HG03045 (cell line): Measurements from ENCODE around the gene FILIP1L.

Experiments used
- ATAC-seq: cut with Tn5 transposase; IDR thresholded peaks from one replicate; pipeline ENCODE4 v1.9.1; 2021; ENCODE audit warnings: mild to moderate bottlenecking, moderate library complexity; ENCODE audit not compliant: unreplicated experiment

The FILIP1L gene

DNA sequence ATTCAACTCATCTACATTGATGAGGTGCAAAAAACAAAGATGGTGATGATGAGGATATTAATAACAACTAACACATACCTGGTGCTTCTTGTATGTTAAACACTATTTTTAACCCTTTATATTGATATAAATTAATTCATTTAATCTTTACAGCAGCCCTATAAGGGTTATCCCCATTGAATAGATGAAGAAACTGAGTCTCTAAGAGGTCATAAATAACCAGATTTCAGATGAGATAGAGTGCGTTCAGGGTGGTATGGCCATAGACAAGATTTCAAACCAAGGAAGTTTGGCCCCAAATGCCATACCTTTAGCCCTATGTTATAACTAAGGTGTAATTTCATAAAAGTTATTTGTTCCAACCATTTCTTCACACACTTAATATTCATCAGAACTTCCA lies 214.1 kb downstream of the FILIP1L start:
- ATAC-seq, result no peak

DNA sequence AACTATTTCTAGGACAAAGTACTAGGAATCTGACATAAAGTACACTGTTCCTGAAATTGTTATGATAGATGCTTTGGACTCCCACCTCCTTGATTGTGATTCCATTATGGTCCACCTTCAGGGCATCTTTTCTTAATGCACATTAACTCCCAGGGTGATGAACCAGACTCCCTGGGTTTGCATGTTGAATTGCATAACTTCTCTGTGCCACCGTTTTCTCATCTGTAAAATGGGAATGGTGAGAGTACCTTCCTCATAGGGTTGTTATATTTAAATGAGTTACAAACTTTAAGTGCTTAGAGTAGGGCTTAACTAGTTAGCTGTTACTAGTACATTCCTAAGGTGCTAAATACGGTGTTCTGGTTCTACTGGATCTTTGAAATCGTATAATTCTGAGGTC lies 214.7 kb downstream of the FILIP1L start:
- ATAC-seq, result no peak

DNA sequence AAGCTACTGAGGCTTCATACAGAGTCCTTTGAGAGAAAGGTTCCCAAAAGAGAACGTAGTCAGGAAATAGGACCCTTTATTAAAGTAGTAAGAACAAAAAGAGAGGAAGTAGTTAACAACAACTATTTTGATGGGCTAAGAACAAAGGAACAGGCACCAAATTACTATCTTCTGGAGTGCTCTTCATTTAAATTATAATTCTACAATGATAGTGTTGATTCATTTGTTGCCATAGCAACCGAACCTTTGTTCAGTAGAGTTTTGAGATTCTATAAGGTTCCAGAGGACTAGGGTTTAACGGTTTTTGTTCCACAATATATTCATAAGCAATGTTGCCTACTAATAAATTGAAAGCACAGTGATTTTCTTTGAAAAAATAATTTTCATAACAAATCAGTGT lies 217.8 kb downstream of the FILIP1L start:
- no peak for ATAC-seq

DNA sequence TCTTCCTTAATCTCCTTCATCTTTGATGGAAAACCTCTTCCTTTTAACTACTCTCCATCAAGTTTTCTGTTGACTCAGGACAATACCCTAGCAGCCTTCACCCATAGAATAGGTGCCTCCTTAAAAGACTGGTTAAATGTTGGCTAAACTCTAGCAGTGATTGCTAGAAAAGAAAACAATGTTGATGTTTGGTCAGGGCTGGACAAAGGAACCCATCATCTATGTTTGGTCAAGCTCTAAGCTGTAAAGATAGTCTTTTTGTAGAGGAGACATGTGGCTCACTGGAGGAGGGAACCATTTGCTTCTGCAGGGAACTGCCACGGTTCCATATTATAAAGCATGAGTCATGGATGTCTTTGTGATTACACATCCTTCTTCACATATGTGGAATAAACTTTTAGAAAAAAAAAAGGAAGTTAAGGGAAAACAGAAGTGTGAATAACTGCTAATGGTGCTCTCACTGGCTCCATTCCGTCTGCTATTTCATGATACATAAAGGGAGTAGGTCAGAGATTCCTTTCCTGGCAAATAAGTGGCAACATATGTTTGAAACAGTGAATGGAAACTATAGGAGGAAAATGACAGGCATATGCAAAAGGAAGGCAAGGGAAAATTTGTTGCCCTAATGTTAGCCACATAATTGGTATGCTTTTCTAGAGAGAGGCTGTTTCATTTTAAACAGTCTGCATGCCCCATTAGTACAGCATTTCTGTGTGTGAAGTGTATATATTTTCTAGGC lies 218.4 kb downstream of the FILIP1L start:
- ATAC-seq, result no peak

DNA sequence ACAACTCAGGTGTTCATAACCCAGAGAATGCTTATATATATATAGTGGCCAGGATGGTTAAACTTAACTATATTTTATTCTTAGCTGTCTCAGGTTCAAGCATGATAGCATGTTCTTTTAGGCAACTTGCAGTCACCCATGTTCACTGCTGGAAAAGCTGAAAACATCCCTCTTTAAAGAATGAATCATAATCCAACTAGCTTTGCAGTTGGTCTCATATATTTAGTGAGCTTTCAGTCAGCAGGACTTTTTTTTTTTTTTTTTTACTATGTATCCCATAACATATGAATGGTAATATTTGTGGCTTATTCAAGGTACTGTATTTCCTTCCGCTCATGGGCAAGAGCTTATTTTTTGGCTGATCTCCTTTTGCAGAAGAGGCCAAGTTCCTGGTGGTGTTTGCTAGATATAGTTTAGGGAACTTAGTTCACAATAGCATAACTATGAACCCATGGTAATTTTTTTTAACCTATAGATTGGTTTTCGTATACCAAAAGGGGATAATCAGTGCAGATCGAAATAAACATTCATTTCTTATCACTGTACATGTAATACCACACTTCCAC lies 219.1 kb downstream of the FILIP1L start:
- ATAC-seq, result no peak

DNA sequence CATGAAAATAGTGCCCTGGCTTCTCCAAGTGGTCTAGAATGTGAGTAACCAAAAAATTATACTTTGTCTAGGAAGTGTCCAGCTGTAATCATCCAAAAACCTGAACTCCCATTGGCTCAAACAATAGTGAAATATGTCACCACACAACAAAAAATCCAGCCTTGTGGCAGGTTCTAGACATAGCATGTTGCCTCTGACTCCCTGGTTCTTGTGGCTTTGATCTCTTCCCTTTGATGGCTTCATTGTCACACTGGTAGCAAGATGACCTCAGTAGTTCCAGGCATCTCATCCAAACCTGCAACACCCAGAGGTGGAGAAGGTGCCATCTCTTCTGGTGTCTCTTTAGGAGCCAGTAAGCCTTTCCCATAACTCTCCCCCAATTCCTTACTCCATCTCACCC lies 222.0 kb downstream of the FILIP1L start:
- no peak for ATAC-seq

DNA sequence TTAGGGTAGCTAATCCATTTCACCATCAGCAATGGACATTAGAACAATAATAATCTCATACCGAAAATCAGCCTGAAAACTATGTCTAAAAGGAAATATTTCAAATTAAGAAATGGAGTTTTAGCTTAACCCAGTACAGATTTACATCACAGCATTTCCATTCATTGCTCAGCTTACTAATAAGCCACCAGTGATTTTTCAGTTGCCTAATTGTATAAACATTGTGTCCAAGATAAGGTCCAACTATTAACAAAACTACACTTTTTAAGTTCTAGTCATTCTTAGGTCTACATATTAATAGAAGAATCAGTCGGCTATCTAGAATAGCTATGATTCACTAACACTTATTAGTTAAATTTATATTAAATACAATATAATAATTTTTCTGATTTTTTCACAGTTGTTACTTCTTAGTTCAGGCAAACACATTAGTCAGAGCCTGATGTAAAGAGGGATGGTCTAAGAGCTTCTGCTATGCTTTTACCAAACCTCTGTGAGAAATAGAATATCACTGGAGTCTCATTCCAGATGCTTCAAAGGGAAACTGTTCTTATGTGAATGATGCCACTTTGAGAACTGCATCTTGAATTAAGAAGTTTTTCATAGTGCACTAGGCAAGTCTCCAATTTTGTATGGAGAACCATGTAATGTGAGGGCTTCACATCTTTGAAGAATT lies 222.6 kb downstream of the FILIP1L start:
- ATAC-seq, result no peak

DNA sequence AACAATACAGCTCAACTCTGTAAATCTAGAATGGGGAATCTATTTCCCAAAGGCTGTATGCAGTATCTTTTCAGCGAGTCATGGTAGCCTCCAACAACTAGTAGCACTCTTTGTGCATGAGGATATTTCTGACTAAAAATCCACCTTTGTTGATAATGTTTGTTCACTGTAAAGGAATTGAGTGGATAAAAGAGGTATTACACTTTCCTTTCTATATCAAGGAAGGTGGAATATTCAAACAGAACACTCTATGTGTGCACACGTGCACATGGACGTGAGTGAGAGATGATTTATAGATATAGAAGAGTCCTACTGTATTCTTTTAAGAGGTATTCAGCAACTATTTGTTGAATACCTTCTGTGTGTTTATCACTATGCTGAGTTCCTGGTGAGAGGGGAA lies 228.4 kb downstream of the FILIP1L start:
- ATAC-seq, result no peak

DNA sequence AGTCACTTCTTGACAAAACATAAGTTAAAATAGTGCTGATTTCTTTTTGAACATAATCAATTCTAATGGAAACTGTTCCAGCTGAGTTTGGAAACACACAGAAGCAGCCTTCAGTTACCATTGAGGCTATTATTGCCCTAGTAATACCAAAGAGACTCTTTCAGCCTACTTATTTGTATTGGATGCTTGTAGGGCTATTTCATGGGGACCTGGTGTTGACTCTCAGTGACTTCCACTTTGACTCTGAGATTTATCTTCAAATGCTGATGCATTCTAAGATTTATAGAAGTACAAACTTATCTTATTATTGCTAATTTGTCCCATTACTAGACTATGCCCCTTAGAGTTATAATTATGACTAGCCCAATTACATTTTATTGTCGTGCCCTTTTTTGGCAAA lies 229.2 kb downstream of the FILIP1L start:
- ATAC-seq, result no peak

DNA sequence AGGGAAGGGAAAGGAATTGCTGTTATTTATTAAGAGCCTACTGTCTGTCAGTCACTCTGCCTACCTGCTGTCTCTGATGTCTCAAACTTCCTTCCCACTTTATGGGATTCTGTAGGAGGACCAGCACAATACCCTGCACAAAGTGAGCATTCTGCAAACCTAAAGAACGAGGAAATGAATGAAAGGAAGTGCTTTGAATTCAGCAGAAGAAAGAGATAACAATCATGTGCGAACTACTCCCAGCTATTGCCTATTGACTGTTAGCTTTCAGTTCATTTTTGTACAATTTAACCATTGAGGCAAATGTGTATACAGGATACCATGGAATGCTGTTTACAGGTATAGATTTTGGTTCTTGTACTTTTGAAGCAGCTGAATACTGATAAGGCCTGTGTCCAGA lies 229.8 kb downstream of the FILIP1L start:
- no peak for ATAC-seq

DNA sequence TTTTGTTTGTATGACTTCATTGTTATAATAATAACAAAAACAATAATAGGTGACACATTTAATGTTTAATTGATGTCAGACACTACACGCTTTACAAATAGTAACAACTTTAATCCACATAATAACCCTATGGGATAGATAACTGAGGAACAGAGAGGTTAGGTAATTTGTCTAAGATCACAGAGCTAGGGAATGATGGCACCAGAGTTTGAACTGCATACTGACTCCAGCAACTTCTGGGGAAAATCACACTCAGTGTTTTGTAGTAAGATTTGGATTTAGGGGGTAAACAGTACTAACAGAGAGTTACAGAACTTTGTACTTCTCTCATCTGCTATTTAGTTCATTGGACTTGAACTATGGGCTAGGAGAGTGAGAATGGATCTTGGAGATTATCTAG lies 230.6 kb downstream of the FILIP1L start:
- no peak for ATAC-seq

DNA sequence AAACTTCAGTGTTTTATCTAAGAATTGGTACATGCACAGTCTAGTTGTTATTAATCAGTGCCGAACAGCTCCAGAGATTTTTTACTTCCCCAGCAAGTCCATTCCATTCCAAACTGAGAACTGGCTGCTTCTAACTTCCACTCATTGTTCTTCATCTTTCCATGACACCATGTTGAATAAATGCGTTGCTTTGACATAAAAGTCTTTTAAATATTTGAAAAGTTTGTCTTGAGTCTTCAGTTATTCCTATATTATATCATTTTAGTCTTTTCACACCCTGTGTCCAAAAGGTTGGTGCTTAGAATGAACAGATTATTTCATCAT lies 231.2 kb downstream of the FILIP1L start:
- ATAC-seq, result no peak

DNA sequence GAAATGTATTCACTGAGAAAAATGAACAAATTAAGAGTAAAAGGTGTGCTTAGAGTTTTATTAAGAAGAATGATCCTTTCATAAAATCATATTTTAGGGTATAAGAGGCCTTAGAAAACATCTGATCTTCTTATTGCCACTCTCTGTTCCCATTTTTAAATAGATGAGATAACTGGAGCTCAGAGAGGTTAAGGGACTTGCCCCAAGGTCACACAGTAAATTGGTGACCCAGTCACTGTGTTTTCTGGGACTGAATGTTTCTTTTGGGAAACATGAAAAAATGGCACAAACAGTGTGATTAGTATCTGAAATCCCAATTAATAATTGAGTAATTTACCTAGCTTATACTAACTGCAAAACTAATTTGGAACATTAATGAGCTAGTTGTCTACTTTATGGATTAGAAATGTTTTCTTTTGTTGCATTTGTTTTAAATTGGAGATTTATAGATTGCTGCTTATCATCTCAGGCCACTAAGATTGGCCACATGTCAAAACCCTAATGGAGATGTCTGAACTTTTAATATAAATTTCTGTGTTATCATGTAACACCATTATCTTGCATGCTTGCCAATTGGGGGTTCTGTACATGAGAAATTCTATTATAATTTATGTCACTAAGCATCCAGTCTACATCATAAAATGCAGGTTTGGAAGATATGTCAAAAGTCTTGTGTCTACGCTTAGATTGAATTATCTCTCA lies 231.7 kb downstream of the FILIP1L start:
- ATAC-seq, result no peak

DNA sequence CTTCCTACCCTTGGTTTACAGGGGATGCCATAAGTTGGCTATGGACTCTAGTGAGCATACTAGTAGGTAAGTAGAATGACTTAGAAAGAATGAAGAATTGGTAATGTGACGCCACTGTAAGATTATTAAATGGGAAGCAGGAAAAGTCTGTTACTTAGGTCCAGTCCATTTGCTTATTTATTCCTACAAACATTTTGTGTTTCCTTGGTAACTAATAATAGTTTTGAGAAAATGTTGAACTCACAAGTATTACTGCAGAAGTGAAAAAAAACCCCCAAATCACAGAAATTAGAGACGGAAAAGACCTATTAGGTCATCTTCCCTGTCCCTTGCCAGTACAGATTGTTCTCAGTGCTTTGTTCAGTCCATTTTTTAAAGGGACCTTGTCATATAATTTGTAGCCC lies 233.2 kb downstream of the FILIP1L start:
- no peak for ATAC-seq

DNA sequence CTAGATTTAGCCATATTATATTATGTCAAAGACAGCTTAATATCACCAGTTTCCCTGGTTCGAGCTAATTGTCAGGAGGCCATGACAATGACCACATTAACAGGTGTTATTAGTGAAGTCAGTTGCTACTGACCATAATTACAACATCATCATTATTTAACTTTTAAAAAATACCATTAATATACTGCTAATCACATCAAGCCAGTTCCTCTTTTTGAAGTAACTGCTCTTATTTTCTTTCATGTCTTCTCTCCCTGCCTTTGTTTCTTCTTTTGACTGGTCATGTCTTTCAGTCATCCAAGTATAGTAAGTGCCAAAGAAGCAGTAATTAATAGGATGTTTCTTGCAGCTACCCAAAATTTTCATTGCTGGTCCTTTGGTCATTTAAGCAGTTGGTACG lies 235.0 kb downstream of the FILIP1L start:
- no peak for ATAC-seq

DNA sequence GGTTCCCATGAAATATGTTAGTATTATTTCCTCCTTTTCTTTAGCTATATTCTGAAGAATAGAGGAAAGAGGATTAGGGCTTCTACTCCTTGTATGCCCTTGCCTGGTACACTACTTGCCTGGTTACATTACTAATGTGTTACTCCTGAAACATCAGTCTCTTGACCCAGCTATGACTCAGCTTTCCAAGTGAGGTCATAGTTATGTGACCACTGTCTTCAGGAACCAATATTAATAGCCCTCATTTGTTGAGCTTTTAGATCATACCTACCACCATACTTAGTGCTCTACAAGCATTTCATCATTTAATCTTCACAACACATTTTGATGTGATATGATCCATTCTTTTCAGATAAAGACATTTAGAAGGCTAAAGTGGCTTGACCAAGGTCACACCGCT lies 236.3 kb downstream of the FILIP1L start:
- ATAC-seq, result peak; percentile 41

DNA sequence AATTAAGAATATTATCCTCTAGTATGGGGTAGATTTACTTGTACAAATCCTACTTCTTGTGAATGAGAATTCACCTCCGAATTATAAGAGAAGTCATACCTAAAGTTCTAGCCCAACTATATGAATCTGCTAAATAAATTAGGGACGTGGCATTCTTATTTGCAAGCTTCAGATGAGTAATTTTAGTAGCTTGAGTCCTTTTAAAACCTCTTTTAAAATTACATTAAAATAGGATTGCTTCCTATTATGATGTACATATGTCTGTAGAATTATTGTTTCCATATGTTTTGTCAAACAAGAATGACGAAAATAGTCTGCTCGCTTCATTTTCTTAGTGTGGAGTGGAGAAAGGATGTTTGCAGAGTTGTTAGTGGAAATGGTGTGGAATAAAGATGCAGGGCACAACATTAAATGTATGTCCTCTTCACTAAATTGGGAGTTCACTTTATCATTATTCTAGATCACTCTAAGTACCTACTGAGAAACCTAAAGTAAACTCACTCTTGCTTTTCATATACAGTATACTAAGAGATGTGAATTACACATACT lies 237.2 kb downstream of the FILIP1L start:
- ATAC-seq, result no peak

DNA sequence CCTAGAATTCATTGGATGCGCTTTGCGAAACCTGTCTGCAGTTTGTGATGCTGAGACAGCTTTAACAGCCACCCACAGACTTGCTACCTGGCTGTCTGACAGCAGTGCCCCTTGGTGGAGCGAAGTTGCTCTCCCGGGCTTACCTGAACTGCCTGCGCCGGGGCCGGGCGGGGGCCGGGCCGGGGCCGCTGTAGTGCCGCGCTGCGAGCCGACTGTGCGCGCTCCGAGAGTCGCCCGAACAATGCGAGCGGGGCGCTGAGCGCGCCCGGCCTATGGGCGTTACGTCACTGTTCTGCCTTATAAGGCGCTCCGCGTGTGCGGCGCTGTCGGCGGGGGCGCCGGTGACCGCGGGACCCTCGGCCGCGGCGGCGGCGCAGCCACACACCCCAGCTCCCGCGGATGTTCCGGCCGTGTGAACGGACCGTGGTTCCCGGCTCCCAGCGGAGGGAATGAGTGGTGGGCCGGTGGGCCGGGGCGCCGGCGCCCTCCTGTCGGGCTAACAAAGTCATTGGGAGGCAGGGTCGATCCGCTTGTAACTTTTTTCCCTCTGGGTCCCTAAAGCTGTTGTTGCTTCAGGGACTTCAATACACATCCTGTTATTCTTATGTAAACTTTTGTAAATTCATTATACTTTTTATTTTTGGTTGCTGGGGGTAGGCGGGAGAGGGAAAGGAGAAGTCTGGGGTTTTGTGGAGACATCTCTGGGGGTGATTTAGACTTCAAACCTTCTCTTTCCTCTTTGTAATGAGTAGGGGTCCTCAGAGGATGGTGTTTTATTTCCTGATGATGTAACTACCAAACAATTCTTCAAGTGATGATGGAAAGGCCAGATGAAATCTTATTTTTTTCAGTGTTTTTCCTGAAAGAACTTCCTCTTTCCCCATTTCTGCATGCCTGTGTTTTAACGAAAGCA lies 238.1 kb downstream of the FILIP1L start:
- ATAC-seq, result peak; percentile 90

DNA sequence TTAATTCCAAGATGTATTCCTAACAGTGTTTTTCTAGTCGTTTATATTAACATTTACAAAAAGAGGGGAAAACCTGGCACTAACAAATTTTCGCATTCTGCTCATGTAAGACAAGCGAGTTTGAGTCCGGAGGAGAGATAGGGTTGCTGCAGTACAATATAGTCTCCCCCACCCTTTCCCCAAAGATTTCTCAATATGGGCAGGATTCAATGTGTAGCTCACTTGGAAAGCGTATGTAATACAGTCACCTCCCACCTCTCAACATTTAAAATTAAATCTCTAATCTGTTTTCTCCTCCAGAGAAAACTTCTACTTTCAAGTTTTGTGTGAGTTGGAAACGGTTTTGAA lies 238.7 kb downstream of the FILIP1L start:
- ATAC-seq, result peak; percentile 12

DNA sequence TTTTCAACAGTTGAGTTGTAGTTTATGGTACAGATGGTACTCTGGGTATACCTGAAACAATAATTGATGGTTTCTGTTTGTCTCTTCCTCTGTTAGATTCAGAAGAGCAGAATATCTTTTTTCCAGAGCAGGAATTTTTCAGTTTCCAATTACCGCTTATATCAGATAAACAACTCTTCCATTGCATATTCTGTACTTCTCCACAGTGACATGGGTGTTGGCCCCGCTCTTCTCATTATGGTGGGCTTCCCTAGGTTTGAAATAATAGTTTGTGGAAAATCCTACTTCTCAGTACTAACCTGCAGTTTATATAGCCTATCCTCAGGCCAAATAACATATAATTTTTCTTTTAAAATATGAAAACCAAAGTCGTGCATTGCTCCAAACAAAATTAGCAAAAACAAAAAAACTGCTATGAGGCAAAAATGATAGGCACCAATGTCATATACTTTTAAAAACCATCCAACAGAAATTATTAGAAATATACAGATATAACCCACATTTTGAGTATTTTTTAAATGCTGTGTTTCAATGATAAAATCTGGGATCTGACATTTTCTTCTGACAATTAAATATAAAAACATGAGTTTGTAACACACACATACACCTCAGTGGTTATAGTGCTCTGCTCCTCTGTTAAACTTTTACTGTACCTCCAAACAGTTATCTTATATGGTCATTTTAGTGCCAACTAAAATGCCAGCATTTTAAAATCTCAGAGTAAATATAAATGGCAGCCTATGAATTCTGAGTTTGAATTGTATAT lies 239.9 kb downstream of the FILIP1L start:
- ATAC-seq, result no peak
